ENCODE measurements around the gene NAB1. TPM values are rescaled to one million over a fixed set of nuclear protein-coding genes. Genes with fewer than 3 reads are reported as not detected.
"Not testable (repeated sequence)": the region's sequence is repeated elsewhere in the genome, so short reads cannot be mapped to it uniquely, and the experiment has no call there.

NAB1 gene
- total and polyA plus RNA-seq, 4 donors: 35.8 to 88.1 (median 56.5) TPM

GRCh38 chr2:190610528-190610927 lies 38.4 kb upstream of the NAB1 start:
- not testable (repeated sequence) for H3K27me3 ChIP-seq (ENCODE audit: control insufficient read depth, insufficient read depth, low read length); DNase-seq (ENCODE audit: low read depth in 4 of 6, low spot score in 6 of 6); H3K9me3 ChIP-seq (ENCODE audit: control insufficient read depth, insufficient read depth, low read length); H3K27ac ChIP-seq (ENCODE audit: low read depth, low read length); H3K4me1 ChIP-seq (ENCODE audit: control insufficient read depth, insufficient read depth, low read length); H3K36me3 ChIP-seq (ENCODE audit: control insufficient read depth, insufficient read depth, low read length); H3K4me3 ChIP-seq (ENCODE audit: low read depth, low read length)
- no CpG with 5 or more reads among the region's 2 CpGs for WGBS (ENCODE audit: insufficient coverage)

DNA sequence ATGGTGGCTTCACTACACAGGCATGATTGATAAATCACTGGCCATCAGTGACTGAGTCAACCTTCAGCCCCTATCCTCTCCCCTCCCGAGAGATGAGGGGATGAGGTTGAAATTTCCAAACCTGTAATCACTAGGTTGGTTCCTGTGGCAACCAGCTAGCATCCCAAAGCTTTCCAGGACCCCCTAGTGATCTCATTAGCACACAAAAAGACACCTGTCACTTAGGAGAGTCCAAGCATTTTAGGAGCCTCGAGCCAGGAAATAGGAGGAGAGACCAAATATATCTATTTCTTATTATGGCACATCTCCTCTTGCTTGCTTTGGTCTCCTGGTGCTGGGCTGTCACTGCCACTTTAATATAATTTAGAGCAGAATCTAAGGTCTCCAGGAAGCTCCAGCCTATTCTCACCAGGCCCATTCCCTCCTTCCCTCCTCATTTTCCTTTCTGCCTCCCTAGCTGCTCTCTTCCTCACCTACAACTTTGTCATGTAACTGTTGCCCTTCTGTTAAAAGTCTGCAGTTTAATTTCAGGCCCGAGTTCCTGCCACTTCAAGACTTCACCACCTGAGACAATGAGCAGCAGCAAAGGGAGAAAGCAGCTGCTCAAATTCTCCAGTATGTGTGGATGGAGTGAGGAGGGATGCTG lies 33.2 kb upstream of the NAB1 start:
- H3K4me3 ChIP-seq (ENCODE audit: low read depth, low read length): no peak overlapping the region
- H3K4me1 ChIP-seq (ENCODE audit: control insufficient read depth, insufficient read depth, low read length): no peaks in the 10 kb centered on the region
- no peaks in the 10 kb centered on the region for H3K36me3 ChIP-seq (ENCODE audit: control insufficient read depth, insufficient read depth, low read length)
- no peak overlapping the region for H3K27ac ChIP-seq (ENCODE audit: low read depth, low read length)
- H3K27me3 ChIP-seq (ENCODE audit: control insufficient read depth, insufficient read depth, low read length): no peaks in the 10 kb centered on the region
- 0% methylated on average over 1 of the region's 3 CpGs for WGBS (ENCODE audit: insufficient coverage)
- H3K9me3 ChIP-seq (ENCODE audit: control insufficient read depth, insufficient read depth, low read length): no peaks in the 10 kb centered on the region
- no peak for DNase-seq (ENCODE audit: low read depth in 4 of 6, low spot score in 6 of 6)

DNA sequence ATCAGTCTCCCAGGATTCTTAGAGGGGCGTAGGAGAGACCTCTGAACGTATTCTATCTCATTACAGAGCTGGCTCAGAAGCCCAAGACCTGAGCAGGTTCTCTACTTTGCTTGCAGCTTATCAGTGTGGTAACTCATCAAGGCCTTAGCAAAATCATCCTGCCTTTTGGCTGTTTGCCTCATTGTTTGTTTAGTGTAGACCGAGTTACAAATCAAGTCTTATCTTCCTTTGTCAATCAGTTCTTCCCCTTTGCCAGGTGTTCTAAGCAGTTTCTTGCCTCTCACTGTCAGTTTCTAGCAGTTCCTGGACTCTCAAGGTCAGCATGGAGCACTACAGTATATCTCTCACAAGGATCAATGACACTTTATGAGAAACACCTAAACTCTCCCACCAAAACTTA lies 30.9 kb upstream of the NAB1 start:
- H3K9me3 ChIP-seq (ENCODE audit: control insufficient read depth, insufficient read depth, low read length): no peaks in the 10 kb centered on the region
- no peaks in the 10 kb centered on the region for H3K4me1 ChIP-seq (ENCODE audit: control insufficient read depth, insufficient read depth, low read length)
- H3K36me3 ChIP-seq (ENCODE audit: control insufficient read depth, insufficient read depth, low read length): no peaks in the 10 kb centered on the region
- no peak overlapping the region for H3K4me3 ChIP-seq (ENCODE audit: low read depth, low read length)
- no peak for DNase-seq (ENCODE audit: low read depth in 4 of 6, low spot score in 6 of 6)
- WGBS (ENCODE audit: insufficient coverage): no CpG with 5 or more reads among the region's 3 CpGs
- no peak overlapping the region for H3K27ac ChIP-seq (ENCODE audit: low read depth, low read length)
- no peaks in the 10 kb centered on the region for H3K27me3 ChIP-seq (ENCODE audit: control insufficient read depth, insufficient read depth, low read length)

DNA sequence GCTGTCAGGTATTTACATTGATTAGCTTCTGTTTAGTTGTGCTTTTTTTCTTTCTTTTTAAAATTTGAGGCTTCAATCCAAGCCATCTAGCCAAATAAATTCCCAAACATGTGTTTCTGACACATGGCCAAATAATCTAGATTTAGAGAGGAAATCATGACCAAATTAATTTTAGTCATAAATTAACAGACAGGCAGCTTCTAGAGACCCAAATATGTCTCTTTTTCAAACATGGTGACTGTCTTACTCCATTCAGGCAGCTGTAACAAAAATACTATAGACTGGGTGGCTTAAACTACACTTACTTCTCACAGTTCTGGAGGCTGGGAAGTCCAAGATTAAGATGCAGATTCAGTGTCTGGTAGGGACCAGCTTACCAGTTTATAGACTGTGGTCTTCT lies 23.2 kb upstream of the NAB1 start:
- no peak for DNase-seq (ENCODE audit: low read depth in 4 of 6, low spot score in 6 of 6)
- H3K4me1 ChIP-seq (ENCODE audit: control insufficient read depth, insufficient read depth, low read length): peaks cover 5% of the 10 kb centered on the region
- H3K36me3 ChIP-seq (ENCODE audit: control insufficient read depth, insufficient read depth, low read length): no peaks in the 10 kb centered on the region
- no peak overlapping the region for H3K4me3 ChIP-seq (ENCODE audit: low read depth, low read length)
- H3K27me3 ChIP-seq (ENCODE audit: control insufficient read depth, insufficient read depth, low read length): no peaks in the 10 kb centered on the region
- no peak overlapping the region for H3K27ac ChIP-seq (ENCODE audit: low read depth, low read length)
- H3K9me3 ChIP-seq (ENCODE audit: control insufficient read depth, insufficient read depth, low read length): no peaks in the 10 kb centered on the region

DNA sequence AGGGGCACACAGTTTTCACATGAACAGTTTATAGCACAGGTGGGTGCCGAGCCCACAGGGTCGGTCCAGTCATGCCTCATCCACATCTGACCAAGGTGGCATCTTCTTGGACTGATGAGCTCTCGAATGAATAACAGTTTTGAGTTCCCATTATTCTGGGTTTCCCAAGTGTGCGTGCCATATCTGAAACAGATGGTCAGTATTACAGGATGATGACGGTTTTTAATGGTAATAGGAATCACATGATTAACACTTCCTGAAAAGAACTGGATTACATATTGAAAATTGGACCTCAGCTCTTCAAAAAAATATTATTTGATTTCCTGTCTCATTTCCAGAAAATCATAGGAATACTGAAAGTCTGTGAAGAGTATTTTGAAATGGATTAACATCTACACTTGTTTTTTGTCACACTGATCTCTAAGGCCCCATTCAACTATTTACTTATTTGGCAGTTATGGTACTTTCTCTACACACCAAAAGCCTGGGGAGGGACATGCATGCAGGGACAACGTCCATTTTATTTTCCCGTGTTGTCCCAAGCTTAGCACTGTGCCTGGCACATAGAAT lies 22.2 kb upstream of the NAB1 start:
- Histone ChIP-seq H3K27me3 (ENCODE audit: control insufficient read depth, insufficient read depth, low read length) (no peaks in the 10 kb centered on the region), H3K27ac (ENCODE audit: low read depth, low read length) (peak overlapping the region; percentile 27), H3K36me3 (ENCODE audit: control insufficient read depth, insufficient read depth, low read length) (no peaks in the 10 kb centered on the region), H3K4me1 (ENCODE audit: control insufficient read depth, insufficient read depth, low read length) (peaks cover 5% of the 10 kb centered on the region), H3K4me3 (ENCODE audit: low read depth, low read length) (no peak overlapping the region), H3K9me3 (ENCODE audit: control insufficient read depth, insufficient read depth, low read length) (no peaks in the 10 kb centered on the region)
- DNase-seq (ENCODE audit: low read depth in 4 of 6, low spot score in 6 of 6): no peak
- WGBS (ENCODE audit: insufficient coverage): 79% methylated on average over 2 of the region's 7 CpGs

- H3K36me3 ChIP-seq (ENCODE audit: control insufficient read depth, insufficient read depth, low read length): no peaks in the 10 kb centered on the region
- H3K27ac ChIP-seq (ENCODE audit: low read depth, low read length): peak overlapping the region; percentile 68
- 1% methylated on average over 20 of the region's 23 CpGs for WGBS (ENCODE audit: insufficient coverage)
- peak overlapping the region; percentile 41 for H3K4me3 ChIP-seq (ENCODE audit: low read depth, low read length)
- no peaks in the 10 kb centered on the region for H3K9me3 ChIP-seq (ENCODE audit: control insufficient read depth, insufficient read depth, low read length)
- DNase-seq (ENCODE audit: low read depth in 4 of 6, low spot score in 6 of 6): peak in 3 of 6 donors; percentile 36 to 84 (median 82)
- peaks cover 5% of the 10 kb centered on the region for H3K4me1 ChIP-seq (ENCODE audit: control insufficient read depth, insufficient read depth, low read length)
- H3K27me3 ChIP-seq (ENCODE audit: control insufficient read depth, insufficient read depth, low read length): no peaks in the 10 kb centered on the region
Measured at GRCh38 chr2:190627448-190628412, 21.2 kb upstream of the NAB1 start.

GRCh38 chr2:190628591-190629319 lies 20.1 kb upstream of the NAB1 start:
- no peak for DNase-seq (ENCODE audit: low read depth in 4 of 6, low spot score in 6 of 6)
- Histone ChIP-seq H3K36me3 (ENCODE audit: control insufficient read depth, insufficient read depth, low read length) (no peaks in the 10 kb centered on the region), H3K9me3 (ENCODE audit: control insufficient read depth, insufficient read depth, low read length) (no peaks in the 10 kb centered on the region), H3K4me3 (ENCODE audit: low read depth, low read length) (no peak overlapping the region), H3K27ac (ENCODE audit: low read depth, low read length) (peak overlapping the region; percentile 44), H3K27me3 (ENCODE audit: control insufficient read depth, insufficient read depth, low read length) (no peaks in the 10 kb centered on the region), H3K4me1 (ENCODE audit: control insufficient read depth, insufficient read depth, low read length) (peaks cover 5% of the 10 kb centered on the region)
- WGBS (ENCODE audit: insufficient coverage): 92% methylated on average over 4 of the region's 7 CpGs

DNA sequence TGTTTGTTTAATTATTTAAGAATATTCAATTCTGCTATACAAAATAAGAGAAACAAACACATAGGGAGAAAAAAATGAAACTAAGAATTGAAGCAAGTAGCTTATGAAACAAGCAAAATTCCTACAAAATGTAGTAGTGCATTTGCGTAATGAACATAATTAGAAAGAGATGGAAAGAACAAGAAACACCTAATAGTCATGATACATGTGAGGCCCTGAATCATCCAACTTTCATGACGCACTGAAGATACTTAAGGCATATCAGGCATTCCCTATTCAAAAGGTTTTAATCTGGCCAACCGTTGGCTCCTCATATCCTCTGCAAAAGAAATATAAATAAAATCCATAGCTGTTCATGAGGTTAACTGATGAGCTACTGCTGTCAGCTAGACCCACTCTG lies 14.5 kb upstream of the NAB1 start:
- H3K4me3 ChIP-seq (ENCODE audit: low read depth, low read length): no peak overlapping the region
- H3K9me3 ChIP-seq (ENCODE audit: control insufficient read depth, insufficient read depth, low read length): no peaks in the 10 kb centered on the region
- no peak overlapping the region for H3K27ac ChIP-seq (ENCODE audit: low read depth, low read length)
- no peaks in the 10 kb centered on the region for H3K36me3 ChIP-seq (ENCODE audit: control insufficient read depth, insufficient read depth, low read length)
- H3K27me3 ChIP-seq (ENCODE audit: control insufficient read depth, insufficient read depth, low read length): no peaks in the 10 kb centered on the region
- DNase-seq (ENCODE audit: low read depth in 4 of 6, low spot score in 6 of 6): no peak
- H3K4me1 ChIP-seq (ENCODE audit: control insufficient read depth, insufficient read depth, low read length): peaks cover 11% of the 10 kb centered on the region
- no CpG with 5 or more reads among the region's 3 CpGs for WGBS (ENCODE audit: insufficient coverage)

DNA sequence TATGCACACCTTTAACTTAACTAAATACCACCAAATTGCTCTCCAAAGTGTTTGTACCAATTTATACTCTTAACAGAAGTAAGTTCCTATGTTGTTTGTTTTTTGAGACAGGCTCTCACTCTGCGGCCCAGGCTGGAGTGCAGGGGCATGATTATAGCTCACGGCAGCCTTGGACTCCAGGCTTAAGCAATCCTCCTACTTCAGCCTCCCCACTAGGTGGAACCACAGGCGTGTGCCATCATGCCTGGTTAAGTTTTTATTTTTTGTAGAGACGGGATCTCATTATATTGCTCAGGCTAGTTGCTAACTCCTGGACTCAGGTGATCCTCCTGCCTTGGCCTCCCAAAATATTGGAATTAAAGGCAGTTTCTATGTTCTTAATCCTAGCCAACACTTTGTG lies 13.1 kb upstream of the NAB1 start:
- WGBS (ENCODE audit: insufficient coverage): 100% methylated on average over 1 of the region's 4 CpGs
- H3K27ac ChIP-seq (ENCODE audit: low read depth, low read length): no peak overlapping the region
- DNase-seq (ENCODE audit: low read depth in 4 of 6, low spot score in 6 of 6): no peak

More for the DNA sequence above, 13.1 kb upstream of the NAB1 start:
- Histone ChIP-seq H3K4me1 (ENCODE audit: control insufficient read depth, insufficient read depth, low read length) (peaks cover 11% of the 10 kb centered on the region), H3K9me3 (ENCODE audit: control insufficient read depth, insufficient read depth, low read length) (no peaks in the 10 kb centered on the region), H3K36me3 (ENCODE audit: control insufficient read depth, insufficient read depth, low read length) (no peaks in the 10 kb centered on the region), H3K4me3 (ENCODE audit: low read depth, low read length) (no peak overlapping the region), H3K27me3 (ENCODE audit: control insufficient read depth, insufficient read depth, low read length) (no peaks in the 10 kb centered on the region)

Measured in spinal cord (tissue), 10 donors.